ENCODE data around the gene EXOSC6. TPM values are rescaled to one million over a fixed set of nuclear protein-coding genes. Genes with fewer than 3 reads are reported as not detected.
"Not testable (repeated sequence)": the region's sequence is repeated elsewhere in the genome, so short reads cannot be mapped to it uniquely, and the experiment has no call there.

Gene EXOSC6
- total RNA-seq, 1 donor from 2014 or later = 11.3 TPM

- TF ChIP-seq CTCF (IDR thresholded peaks at IDR 0.05; ENCODE audit: borderline replicate concordance) = no peak
- intact Hi-C loops (cut with micrococcal nuclease) = no loop called here
- no peak overlapping the region for H3K4me3 ChIP-seq
- H3K27me3 ChIP-seq (ENCODE audit: low read depth) = no peaks in the 10 kb centered on the region
- peaks cover 8% of the 10 kb centered on the region for H3K4me1 ChIP-seq
- no peak for DNase-seq
- H3K27ac ChIP-seq (replicated peaks) = no peak overlapping the region
- H3K9me3 ChIP-seq (replicated peaks) = no peaks in the 10 kb centered on the region
- peaks cover 96% of the 10 kb centered on the region for H3K36me3 ChIP-seq
Observed at GRCh38 chr16:70271696-70272095, 20.0 kb upstream of the EXOSC6 start.

GRCh38 chr16:70270176-70270575 is 18.4 kb upstream of the EXOSC6 start:
- no peaks in the 10 kb centered on the region for H3K27me3 ChIP-seq (ENCODE audit: low read depth)
- no peaks in the 10 kb centered on the region for H3K9me3 ChIP-seq (replicated peaks)
- TF ChIP-seq CTCF (IDR thresholded peaks at IDR 0.05; ENCODE audit: borderline replicate concordance) = no peak
- peaks cover 96% of the 10 kb centered on the region for H3K36me3 ChIP-seq
- no peak for DNase-seq
- intact Hi-C loops (cut with micrococcal nuclease) = no loop called here
- no peaks in the 10 kb centered on the region for H3K4me1 ChIP-seq
- H3K27ac ChIP-seq (replicated peaks) = no peak overlapping the region
- no peak overlapping the region for H3K4me3 ChIP-seq

- Histone ChIP-seq H3K4me1 (no peaks in the 10 kb centered on the region), H3K4me3 (no peak overlapping the region), H3K9me3 (replicated peaks) (no peaks in the 10 kb centered on the region), H3K36me3 (peaks cover 96% of the 10 kb centered on the region), H3K27me3 (ENCODE audit: low read depth) (no peaks in the 10 kb centered on the region), H3K27ac (replicated peaks) (no peak overlapping the region)
- no peak for TF ChIP-seq CTCF (IDR thresholded peaks at IDR 0.05; ENCODE audit: borderline replicate concordance)
- DNase-seq = no peak
- intact Hi-C loops (cut with micrococcal nuclease) = no loop called here
Observed at GRCh38 chr16:70269471-70269870, 17.7 kb upstream of the EXOSC6 start.

GRCh38 chr16:70267922-70268321 is 16.2 kb upstream of the EXOSC6 start:
- H3K4me1 ChIP-seq; H3K4me3 ChIP-seq; intact Hi-C loops (cut with micrococcal nuclease); H3K27me3 ChIP-seq (ENCODE audit: low read depth); H3K9me3 ChIP-seq (replicated peaks); H3K27ac ChIP-seq (replicated peaks); DNase-seq: not testable (repeated sequence)
- peaks cover 100% of the 10 kb centered on the region for H3K36me3 ChIP-seq

- H3K9me3 ChIP-seq (replicated peaks) = no peaks in the 10 kb centered on the region
- H3K27me3 ChIP-seq (ENCODE audit: low read depth) = no peaks in the 10 kb centered on the region
- intact Hi-C loops (cut with micrococcal nuclease) = no loop called here
- H3K27ac ChIP-seq (replicated peaks) = no peak overlapping the region
- peaks cover 100% of the 10 kb centered on the region for H3K36me3 ChIP-seq
- no peaks in the 10 kb centered on the region for H3K4me1 ChIP-seq
- DNase-seq = no peak
- no peak overlapping the region for H3K4me3 ChIP-seq
- peak; percentile 63 for TF ChIP-seq CTCF (IDR thresholded peaks at IDR 0.05; ENCODE audit: borderline replicate concordance)
Observed at GRCh38 chr16:70267516-70267915, 15.8 kb upstream of the EXOSC6 start.

GRCh38 chr16:70259903-70260302 is 8.2 kb upstream of the EXOSC6 start:
- DNase-seq; H3K27me3 ChIP-seq (ENCODE audit: low read depth); H3K4me3 ChIP-seq; H3K9me3 ChIP-seq (replicated peaks); intact Hi-C loops (cut with micrococcal nuclease); H3K27ac ChIP-seq (replicated peaks); H3K4me1 ChIP-seq: not testable (repeated sequence)
- peaks cover 100% of the 10 kb centered on the region for H3K36me3 ChIP-seq

GRCh38 chr16:70258946-70259345 is 7.2 kb upstream of the EXOSC6 start:
- no peak overlapping the region for H3K4me3 ChIP-seq
- H3K4me1 ChIP-seq = peaks cover 10% of the 10 kb centered on the region
- H3K9me3 ChIP-seq (replicated peaks) = no peaks in the 10 kb centered on the region
- intact Hi-C loops (cut with micrococcal nuclease) = no loop called here
- no peaks in the 10 kb centered on the region for H3K27me3 ChIP-seq (ENCODE audit: low read depth)
- no peak overlapping the region for H3K27ac ChIP-seq (replicated peaks)
- no peak for TF ChIP-seq CTCF (IDR thresholded peaks at IDR 0.05; ENCODE audit: borderline replicate concordance)
- DNase-seq = no peak
- peaks cover 100% of the 10 kb centered on the region for H3K36me3 ChIP-seq

Data from left ventricle myocardium inferior (tissue), 1 donor.